Adipocyte (in vitro differentiated cells): Measurements from ENCODE around the gene MS4A6E.

Source experiments
- DNase-seq: peaks from one replicate; pipeline ENCODE4 v3.0.0-alpha.2; 2015; ENCODE audit warnings: low read depth
- H3K27me3 ChIP-seq: replicated peaks from 2 replicates; pipeline ENCODE4 v1.7.0; 2013; ENCODE audit warnings: mild to moderate bottlenecking, low read length, moderate library complexity; ENCODE audit not compliant: control insufficient read depth, insufficient read depth
- H3K36me3 ChIP-seq: 2 replicates; pipeline ENCODE4 v1.7.0; 2013; ENCODE audit warnings: low read length, mild to moderate bottlenecking, moderate library complexity; ENCODE audit not compliant: control insufficient read depth, insufficient read depth, severe bottlenecking
- H3K4me1 ChIP-seq: 2 replicates; pipeline ENCODE4 v1.7.0; 2013; ENCODE audit warnings: mild to moderate bottlenecking, low read length, moderate library complexity; ENCODE audit not compliant: control insufficient read depth, insufficient read depth
- H3K4me3 ChIP-seq: 2 replicates; pipeline ENCODE4 v1.7.0; 2013; ENCODE audit warnings: mild to moderate bottlenecking, low read length, moderate library complexity
- H3K9ac ChIP-seq: 2 replicates; pipeline ENCODE4 v1.7.0; 2013; ENCODE audit warnings: mild to moderate bottlenecking, low read length, moderate library complexity
- H3K9me3 ChIP-seq: 2 replicates; pipeline ENCODE4 v1.7.0; 2013; ENCODE audit warnings: mild to moderate bottlenecking, low read length, moderate library complexity; ENCODE audit not compliant: control insufficient read depth

The MS4A6E gene

GRCh38 chr11:60377401-60378136 is 50.5 kb downstream of the MS4A6E start:
- Histone ChIP-seq H3K4me1 (no peaks in the 10 kb centered on the region), H3K36me3 (no peaks in the 10 kb centered on the region), H3K27me3 (no peaks in the 10 kb centered on the region), H3K9ac (no peak overlapping the region), H3K4me3 (no peak overlapping the region), H3K9me3 (no peaks in the 10 kb centered on the region)
- DNase-seq: no peak

- Histone ChIP-seq H3K9ac (no peak within 1 kb of the TSS), H3K4me3 (no peak within 1 kb of the TSS), H3K27me3 (no peaks in the 10 kb centered on the region), H3K36me3 (no peaks in the 10 kb centered on the region), H3K9me3 (no peaks in the 10 kb centered on the region), H3K4me1 (no peaks in the 10 kb centered on the region)
- DNase-seq: no peak
These were observed 51.3 kb downstream of the MS4A6E start, which contains the start of gene MS4A7 for GRCh38 chr11:60378354-60378753. TSS of gene MS4A7 (plus strand) at chr11:60378532. CDS start at chr11:60383142, 4,610 bp downstream.

GRCh38 chr11:60389279-60389910 is 62.3 kb downstream of the MS4A6E start:
- Histone ChIP-seq H3K9ac (no peak overlapping the region), H3K4me1 (peaks cover 7% of the 10 kb centered on the region), H3K36me3 (no peaks in the 10 kb centered on the region), H3K4me3 (no peak overlapping the region), H3K9me3 (no peaks in the 10 kb centered on the region), H3K27me3 (no peaks in the 10 kb centered on the region)
- DNase-seq: no peak

- Histone ChIP-seq H3K4me3 (no peak overlapping the region), H3K27me3 (no peaks in the 10 kb centered on the region), H3K4me1 (peaks cover 10% of the 10 kb centered on the region), H3K9ac (no peak overlapping the region), H3K9me3 (no peaks in the 10 kb centered on the region), H3K36me3 (no peaks in the 10 kb centered on the region)
- DNase-seq: no peak
These were observed 63.4 kb downstream of the MS4A6E start for GRCh38 chr11:60390419-60390818.
